HL-60 (cell line): ENCODE measurements around the gene AK8.

Experiments used
- DNase-seq, 2 experiments: peaks; one replicate each; pipeline ENCODE4 v3.0.0-alpha.2; 2010 to 2020; ENCODE audit warnings: low read depth in 1 of 2, low spot score in 1 of 2
- H3K27ac ChIP-seq: fragments of 250-450 bp; sonication (Bioruptor Pico); replicated peaks from 2 replicates; pipeline ENCODE4 v1.5.1; 2020; ENCODE audit warnings: mild to moderate bottlenecking, moderate library complexity
- H3K27me3 ChIP-seq: fragments of 250-450 bp; sonication (Bioruptor Pico); 2 replicates; pipeline ENCODE4 v1.5.1; 2021; ENCODE audit warnings: mild to moderate bottlenecking, moderate library complexity; ENCODE audit not compliant: insufficient read depth, poor library complexity, severe bottlenecking
- H3K4me3 ChIP-seq: replicated peaks from 2 replicates; pipeline ENCODE4 v1.5.1; 2011; ENCODE audit warnings: mild to moderate bottlenecking, control low read depth, low read length; ENCODE audit not compliant: insufficient read depth
- CTCF ChIP-seq: IDR thresholded peaks from one replicate; pipeline ENCODE4 v1.5.1; 2011; ENCODE audit warnings: low read length, control low read depth, inconsistent platforms; ENCODE audit not compliant: insufficient read depth
- GABPA ChIP-seq: IDR thresholded peaks from 2 replicates; pipeline ENCODE4 v1.6.1; 2012; ENCODE audit warnings: low read depth
- POLR2AphosphoS5 ChIP-seq: IDR thresholded peaks from 2 replicates; pipeline ENCODE4 v1.6.1; 2012; ENCODE audit warnings: low read depth
- REST ChIP-seq: IDR thresholded peaks from 2 replicates; pipeline ENCODE4 v1.6.1; 2012; ENCODE audit warnings: low read depth; ENCODE audit not compliant: insufficient replicate concordance
- SPI1 ChIP-seq: IDR thresholded peaks from 2 replicates; pipeline ENCODE4 v1.6.1; 2012; ENCODE audit warnings: low read depth, mild to moderate bottlenecking, borderline replicate concordance

The AK8 gene

GRCh38 chr9:132731230-132731629 is 146.9 kb downstream of the AK8 start:
- Histone ChIP-seq H3K4me3 (no peak overlapping the region), H3K27ac (no peak overlapping the region), H3K27me3 (no peaks in the 10 kb centered on the region)
- DNase-seq: no peak
- TF ChIP-seq CTCF (no peak), REST (no peak)

DNA sequence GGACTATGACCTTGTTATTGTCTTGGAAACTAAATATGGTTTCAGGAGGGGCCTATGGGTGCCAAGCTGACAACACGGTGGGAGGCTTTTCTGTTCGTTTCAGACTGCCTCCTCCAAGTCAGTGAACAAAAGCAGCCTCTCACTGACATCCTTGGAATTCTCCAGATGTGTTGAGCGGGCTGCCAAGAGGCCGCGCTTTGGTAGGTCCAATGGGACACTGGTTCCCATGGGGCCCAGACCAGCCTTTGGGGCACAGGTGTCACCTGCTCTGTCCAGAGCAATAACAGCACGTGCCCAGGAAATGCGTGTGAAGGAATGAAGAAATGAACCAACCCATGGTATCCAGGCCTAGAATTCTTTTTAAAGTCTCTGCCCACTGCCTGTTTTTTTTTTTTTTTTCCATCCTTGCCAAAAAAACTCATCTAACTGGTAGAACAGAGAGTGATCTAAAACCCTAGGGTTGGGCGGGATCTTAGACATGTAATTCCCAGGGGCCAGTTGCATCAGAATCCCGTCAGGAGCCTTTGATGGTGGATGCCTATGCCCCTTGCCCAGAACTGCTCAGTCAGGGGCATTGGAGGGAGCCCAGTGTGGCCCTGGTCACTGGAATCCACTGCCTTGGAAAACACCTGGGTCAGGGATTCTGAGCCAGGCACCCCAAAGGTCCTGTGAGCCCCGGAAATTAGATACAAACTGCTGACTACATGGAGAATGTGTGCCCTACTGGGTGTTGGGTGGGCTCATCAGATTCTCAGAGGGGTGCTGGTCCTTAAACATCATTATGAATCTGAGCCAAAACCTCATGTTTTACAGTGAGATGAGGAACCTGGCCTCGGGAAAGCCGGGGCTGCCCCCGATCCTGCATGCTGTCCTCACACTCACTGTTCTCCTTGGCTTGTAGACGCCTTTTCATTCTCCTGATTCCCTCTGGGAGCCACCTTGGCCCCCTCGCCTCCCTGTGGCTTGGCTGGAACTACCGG is 147.7 kb downstream of the AK8 start:
- no peak overlapping the region for H3K4me3 ChIP-seq
- H3K27ac ChIP-seq: no peak overlapping the region
- H3K27me3 ChIP-seq: no peaks in the 10 kb centered on the region
- DNase-seq: no peak
- no peak for TF ChIP-seq REST
- no peak for TF ChIP-seq POLR2AphosphoS5
- no peak for TF ChIP-seq CTCF
- no peak for TF ChIP-seq GABPA
- TF ChIP-seq SPI1: no peak

DNA sequence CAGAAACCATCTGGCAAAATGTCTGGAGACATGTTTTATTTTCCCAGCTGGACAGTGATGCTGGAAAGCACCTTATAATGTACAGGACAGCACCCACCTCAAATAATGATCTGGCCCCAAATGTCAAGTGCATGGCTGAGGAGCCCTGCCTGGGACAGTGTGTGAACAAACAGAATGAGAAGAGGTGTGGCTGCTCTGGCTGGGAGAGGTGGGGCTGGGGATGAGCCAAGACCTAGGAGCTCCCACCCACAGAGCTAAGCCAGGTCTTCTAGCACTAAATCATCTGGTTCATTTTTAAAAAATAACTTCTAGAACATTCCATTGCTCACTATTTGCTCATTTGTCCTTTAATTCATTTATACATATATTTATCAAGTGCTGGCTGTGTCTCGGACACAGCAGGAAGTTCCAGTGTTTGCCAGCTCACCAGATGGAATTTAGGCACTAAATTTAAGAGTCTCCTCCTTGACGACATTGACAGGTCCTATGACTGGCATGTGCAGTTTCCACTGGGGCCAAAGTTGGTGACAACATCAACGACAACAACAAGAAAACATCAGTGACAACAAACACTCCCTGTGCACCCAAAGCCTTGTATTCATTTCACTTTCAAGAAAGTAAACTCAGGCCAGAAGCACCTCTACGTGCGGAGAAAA is 148.7 kb downstream of the AK8 start:
- TF ChIP-seq REST: no peak
- no peak for TF ChIP-seq SPI1
- no peak for TF ChIP-seq CTCF
- TF ChIP-seq POLR2AphosphoS5: no peak
- no peak for TF ChIP-seq GABPA
- no peaks in the 10 kb centered on the region for H3K27me3 ChIP-seq
- no peak overlapping the region for H3K4me3 ChIP-seq
- no peak overlapping the region for H3K27ac ChIP-seq
- no peak for DNase-seq
